COLO668 (cell line): ENCODE measurements around the gene RAP2A.

Experiments
- DNase-seq: peaks from one replicate; lab custom pipeline; 2025; ENCODE audit not compliant: unreplicated experiment; lab: John Stamatoyannopoulos, UW

RAP2A gene

DNA sequence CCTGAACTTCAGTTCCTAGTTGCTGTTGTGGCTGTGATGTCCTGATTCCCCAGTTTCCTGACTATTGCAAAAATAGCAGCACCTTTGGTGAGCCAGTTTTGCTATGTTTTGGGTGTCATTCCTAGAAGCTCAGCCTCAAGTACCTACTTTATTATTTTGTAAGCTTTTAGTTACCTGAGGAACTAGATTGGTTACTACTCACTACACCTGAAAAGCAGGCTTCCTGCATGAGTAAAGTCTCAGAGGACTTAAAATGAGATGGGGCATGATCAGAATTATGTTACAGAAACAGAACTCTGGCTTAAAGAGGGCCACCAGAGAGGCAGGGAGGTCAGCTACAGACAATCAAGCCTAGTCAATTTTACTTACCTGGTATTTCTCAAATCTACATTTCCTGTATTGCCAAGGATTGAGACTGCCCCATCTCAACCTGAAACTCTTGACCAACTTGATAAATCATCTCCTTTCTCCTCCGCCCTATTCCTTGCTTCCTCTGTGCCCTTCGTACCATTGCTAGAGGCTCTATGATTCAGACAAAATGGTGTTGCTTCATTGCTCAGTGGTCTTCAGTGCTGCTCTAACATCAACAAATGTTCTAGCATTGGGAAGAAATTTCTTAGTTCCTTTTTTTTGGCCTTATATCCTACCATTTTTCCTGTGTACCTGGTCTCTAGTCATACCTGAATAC, 58.9 kb downstream of the RAP2A start:
- DNase-seq, result no peak

- DNase-seq, result no peak
Measured at GRCh38 chr13:97493456-97493855, 59.5 kb downstream of the RAP2A start.

- no peak for DNase-seq
Measured at GRCh38 chr13:97495678-97496077, 61.7 kb downstream of the RAP2A start.

- no peak for DNase-seq
Measured at GRCh38 chr13:97496511-97496910, 62.5 kb downstream of the RAP2A start.

DNA sequence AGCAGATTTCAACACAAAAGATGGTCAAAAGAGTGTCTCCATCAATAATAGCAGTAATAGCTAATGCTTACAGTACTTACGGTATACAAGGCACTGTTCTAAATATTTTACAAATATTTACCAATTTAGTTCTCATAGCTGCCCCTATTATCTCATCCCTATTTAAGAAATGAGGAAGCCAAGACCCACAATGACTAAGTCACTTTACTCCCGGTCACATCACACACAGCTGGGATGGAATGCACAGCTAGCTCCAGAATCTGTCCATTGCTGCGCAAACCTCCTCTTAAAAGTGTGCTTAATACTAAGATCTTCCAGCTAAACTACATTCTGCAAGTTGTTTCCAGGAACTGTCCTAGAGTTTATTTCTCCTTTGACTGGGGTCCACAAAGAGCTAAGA, 63.4 kb downstream of the RAP2A start:
- DNase-seq, result no peak

DNA sequence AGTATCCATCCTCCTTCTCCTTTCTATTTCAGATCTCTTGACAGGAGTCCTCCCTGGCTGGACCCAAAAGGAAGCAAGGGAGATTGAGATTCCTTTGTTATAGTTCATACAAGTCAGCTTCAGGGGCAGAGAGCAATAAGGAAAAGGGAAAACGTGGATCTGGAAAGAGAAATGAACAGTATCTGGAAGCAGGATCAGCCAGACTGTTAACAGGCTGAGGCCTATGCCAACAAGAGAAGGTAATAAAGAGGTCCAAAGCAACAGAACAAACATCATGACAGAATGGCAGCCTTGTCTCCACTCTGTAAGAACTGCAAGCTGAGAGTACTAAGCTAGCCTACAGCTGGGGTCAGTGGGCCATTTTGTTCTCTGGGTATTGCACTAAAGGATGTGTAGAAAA, 64.5 kb downstream of the RAP2A start:
- no peak for DNase-seq

- no peak for DNase-seq
Measured at GRCh38 chr13:97499181-97499580, 65.2 kb downstream of the RAP2A start.

- DNase-seq, result no peak
Measured at GRCh38 chr13:97502181-97502580, 68.2 kb downstream of the RAP2A start.

- no peak for DNase-seq
Measured at GRCh38 chr13:97502706-97503105, 68.7 kb downstream of the RAP2A start.

DNA sequence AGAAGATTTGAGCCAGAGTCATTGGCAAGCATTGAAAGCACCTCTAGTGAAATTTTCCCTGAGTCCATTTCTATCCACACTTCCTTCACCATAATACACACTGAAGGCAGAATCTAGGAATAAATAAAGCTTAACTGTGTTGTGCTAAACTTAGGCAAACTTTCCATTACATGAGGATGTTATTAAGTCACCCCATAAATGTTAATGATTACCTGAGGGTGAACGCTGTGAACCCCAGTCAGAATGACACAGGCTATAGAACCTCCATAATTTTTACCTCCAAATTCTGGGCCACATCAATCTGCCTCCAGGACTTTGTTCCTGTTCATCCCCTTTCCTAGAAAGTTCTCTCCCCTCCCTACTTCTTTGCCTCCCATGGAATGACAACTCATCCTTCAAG, 71.0 kb downstream of the RAP2A start:
- no peak for DNase-seq

DNA sequence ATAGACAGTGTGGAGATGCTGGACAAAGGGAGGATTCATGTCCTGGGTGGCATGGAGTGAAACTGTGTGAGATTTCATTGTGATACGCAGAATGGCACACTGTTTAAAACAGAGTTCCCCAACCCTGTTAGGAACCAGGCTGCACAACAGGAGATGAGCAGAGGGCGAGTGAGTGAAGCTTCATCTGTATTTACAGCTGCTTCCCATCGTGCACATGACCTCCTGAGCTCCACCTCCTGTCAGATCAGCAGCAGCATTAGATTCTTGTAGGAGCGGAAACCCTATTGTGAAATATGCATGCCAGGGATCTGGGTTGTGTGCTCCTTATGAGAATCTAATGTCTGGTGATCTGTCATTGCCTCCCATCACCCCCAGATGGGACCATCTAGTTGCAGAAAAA, 72.5 kb downstream of the RAP2A start:
- DNase-seq, result no peak

- DNase-seq, result no peak
Measured at GRCh38 chr13:97512732-97513131, 78.8 kb downstream of the RAP2A start.

DNA sequence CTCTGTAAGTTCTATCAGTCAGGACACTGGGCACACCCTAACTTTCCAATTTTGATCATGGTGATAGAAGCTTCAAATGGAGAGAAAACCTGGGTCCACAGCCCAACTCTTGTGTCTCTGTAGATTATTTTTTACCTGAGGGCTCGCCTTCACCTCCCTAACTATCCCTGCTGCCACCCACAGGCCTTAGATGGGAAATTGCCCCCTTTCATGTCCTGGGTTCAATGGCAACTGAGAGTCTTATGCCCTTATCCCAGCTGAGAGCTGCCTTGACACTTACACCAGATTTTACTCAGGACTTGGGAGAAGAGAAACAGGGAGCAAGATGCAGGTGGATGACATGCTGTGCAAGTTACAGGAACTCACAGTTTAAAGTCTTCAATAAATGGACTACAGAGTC, 81.7 kb downstream of the RAP2A start:
- DNase-seq, result no peak

GRCh38 chr13:97517967-97518366, 84.0 kb downstream of the RAP2A start:
- no peak for DNase-seq
